ENCODE data around the gene AQP1. TPM values are rescaled to one million over a fixed set of nuclear protein-coding genes. Genes with fewer than 3 reads are reported as not detected.

AQP1 gene
- total RNA-seq, 1 experiment from 2014 or later: 0.49 TPM

DNA sequence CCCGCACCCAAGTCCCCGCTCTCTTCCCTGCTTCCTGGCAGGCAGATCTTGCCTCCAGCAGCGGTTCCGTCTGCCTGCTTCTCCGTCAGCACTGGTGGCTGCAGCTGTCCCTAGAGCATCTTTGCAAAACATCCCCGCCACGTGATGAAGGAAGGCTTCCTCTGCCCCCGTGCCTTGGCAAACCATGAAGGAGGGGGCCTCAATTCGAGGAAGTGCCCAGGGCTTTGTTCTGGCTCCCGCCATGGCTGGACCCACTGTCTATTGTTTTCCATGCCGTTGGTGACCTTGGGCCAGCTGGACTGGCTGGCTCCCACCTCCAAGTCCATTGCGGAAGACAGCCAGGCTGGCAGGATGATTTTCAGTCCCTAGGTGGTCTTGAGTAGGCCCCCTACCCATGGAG lies 13.2 kb upstream of the AQP1 start:
- H3K36me3 ChIP-seq (ENCODE audit: insufficient read depth, low read length, poor library complexity, severe bottlenecking): no peaks in the 10 kb centered on the region
- no peak overlapping the region for H3K4me3 ChIP-seq (ENCODE audit: low read depth, low read length, poor library complexity, severe bottlenecking)
- no peaks in the 10 kb centered on the region for H3K9me3 ChIP-seq (ENCODE audit: low read depth, low read length, poor library complexity, severe bottlenecking)
- intact Hi-C loops (cut with micrococcal nuclease; ENCODE audit: unreplicated experiment): no loop called here
- no peak overlapping the region for H3K27ac ChIP-seq (ENCODE audit: low read depth, low read length, poor library complexity, severe bottlenecking)
- ChIA-PET CTCF (no interaction called here), POLR2A (ENCODE audit: low non-redundant PET) (no interaction called here)
- no peak for DNase-seq (ENCODE audit: low spot score)
- TF ChIP-seq EZH2 (IDR thresholded peaks at IDR 0.05; ENCODE audit: borderline replicate concordance, low read depth, low read length, poor library complexity, severe bottlenecking) (no peak), CTCF (conservative IDR thresholded peaks at IDR 0.05; ENCODE audit: low read depth, low read length) (no peak)
- H3K4me1 ChIP-seq (ENCODE audit: insufficient read depth, low read length, poor library complexity, severe bottlenecking): peaks cover 14% of the 10 kb centered on the region
- BruUV-seq (replicated peaks): no TSS peak
- H3K27me3 ChIP-seq (replicated peaks; ENCODE audit: insufficient read depth, low read depth, low read length, poor library complexity): no peaks in the 10 kb centered on the region

DNA sequence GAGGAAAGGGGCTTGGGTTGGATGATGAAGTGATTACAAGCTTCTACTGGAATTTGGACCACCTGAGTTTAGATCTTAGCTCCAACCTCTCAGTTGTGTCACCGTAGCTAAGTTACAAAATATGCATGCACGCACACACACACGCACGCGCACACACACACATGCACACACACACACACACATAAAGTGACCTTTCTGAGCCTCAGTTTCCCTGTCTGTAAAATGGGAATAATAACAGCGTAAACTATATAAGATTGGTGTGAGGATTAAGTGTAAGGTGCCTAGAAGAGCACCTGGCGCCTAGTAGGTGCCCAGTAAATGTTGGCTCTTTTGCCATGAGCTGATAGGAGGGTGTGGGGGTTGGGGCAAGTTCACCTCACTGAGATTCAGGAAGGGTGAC lies 12.6 kb upstream of the AQP1 start:
- Histone ChIP-seq H3K27me3 (replicated peaks; ENCODE audit: insufficient read depth, low read depth, low read length, poor library complexity) (no peaks in the 10 kb centered on the region), H3K4me1 (ENCODE audit: insufficient read depth, low read length, poor library complexity, severe bottlenecking) (peaks cover 14% of the 10 kb centered on the region), H3K36me3 (ENCODE audit: insufficient read depth, low read length, poor library complexity, severe bottlenecking) (no peaks in the 10 kb centered on the region), H3K27ac (ENCODE audit: low read depth, low read length, poor library complexity, severe bottlenecking) (no peak overlapping the region), H3K4me3 (ENCODE audit: low read depth, low read length, poor library complexity, severe bottlenecking) (no peak overlapping the region), H3K9me3 (ENCODE audit: low read depth, low read length, poor library complexity, severe bottlenecking) (no peaks in the 10 kb centered on the region)
- ChIA-PET POLR2A (ENCODE audit: low non-redundant PET) (no interaction called here), CTCF (no interaction called here)
- no TSS peak for BruUV-seq (replicated peaks)
- intact Hi-C loops (cut with micrococcal nuclease; ENCODE audit: unreplicated experiment): no loop called here
- DNase-seq (ENCODE audit: low spot score): no peak
- TF ChIP-seq CTCF (conservative IDR thresholded peaks at IDR 0.05; ENCODE audit: low read depth, low read length): no peak

GRCh38 chr7:30899630-30900029 lies 12.0 kb upstream of the AQP1 start:
- TF ChIP-seq CTCF (conservative IDR thresholded peaks at IDR 0.05; ENCODE audit: low read depth, low read length) (no peak), EZH2 (IDR thresholded peaks at IDR 0.05; ENCODE audit: borderline replicate concordance, low read depth, low read length, poor library complexity, severe bottlenecking) (no peak)
- no peak for DNase-seq (ENCODE audit: low spot score)
- H3K9me3 ChIP-seq (ENCODE audit: low read depth, low read length, poor library complexity, severe bottlenecking): no peaks in the 10 kb centered on the region
- no peak overlapping the region for H3K4me3 ChIP-seq (ENCODE audit: low read depth, low read length, poor library complexity, severe bottlenecking)
- H3K27ac ChIP-seq (ENCODE audit: low read depth, low read length, poor library complexity, severe bottlenecking): no peak overlapping the region
- no TSS peak for BruUV-seq (replicated peaks)
- ChIA-PET POLR2A (ENCODE audit: low non-redundant PET) (no interaction called here), CTCF (no interaction called here)
- no peaks in the 10 kb centered on the region for H3K36me3 ChIP-seq (ENCODE audit: insufficient read depth, low read length, poor library complexity, severe bottlenecking)
- no peaks in the 10 kb centered on the region for H3K27me3 ChIP-seq (replicated peaks; ENCODE audit: insufficient read depth, low read depth, low read length, poor library complexity)
- H3K4me1 ChIP-seq (ENCODE audit: insufficient read depth, low read length, poor library complexity, severe bottlenecking): peaks cover 14% of the 10 kb centered on the region
- intact Hi-C loops (cut with micrococcal nuclease; ENCODE audit: unreplicated experiment): no loop called here
